SKM-1 treated with dmso at 0.1 percent for 144 hours (cell line): Measurements from ENCODE around the gene GLOD5.
"Not testable (repeated sequence)": the region's sequence is repeated elsewhere in the genome, so short reads cannot be mapped to it uniquely, and the experiment has no call there.

Experiments used
- DNase-seq: peaks from one replicate; lab custom pipeline; 2025; ENCODE audit not compliant: unreplicated experiment; lab: John Stamatoyannopoulos, UW

The GLOD5 gene

DNA sequence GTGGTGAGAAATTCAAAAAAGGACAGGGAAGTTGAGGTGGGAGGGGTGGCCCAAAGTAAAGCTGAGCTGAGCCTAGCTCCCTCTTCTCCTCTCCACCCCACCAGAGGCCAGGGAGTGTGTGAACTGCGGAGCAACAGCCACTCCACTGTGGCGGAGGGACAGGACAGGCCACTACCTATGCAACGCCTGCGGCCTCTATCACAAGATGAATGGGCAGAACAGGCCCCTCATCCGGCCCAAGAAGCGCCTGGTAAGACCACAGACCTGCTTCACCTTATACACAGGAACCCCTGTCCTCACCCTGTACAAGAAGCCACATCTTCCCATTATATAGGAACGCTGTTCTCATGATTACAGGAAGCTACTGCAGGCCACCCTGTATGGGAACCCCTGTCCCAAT is 30.7 kb downstream of the GLOD5 start:
- DNase-seq: no peak

- DNase-seq: no peak
These were observed 32.4 kb downstream of the GLOD5 start for GRCh38 chrX:48793935-48794334.

- DNase-seq: no peak
These were observed 32.9 kb downstream of the GLOD5 start for GRCh38 chrX:48794340-48794910.

DNA sequence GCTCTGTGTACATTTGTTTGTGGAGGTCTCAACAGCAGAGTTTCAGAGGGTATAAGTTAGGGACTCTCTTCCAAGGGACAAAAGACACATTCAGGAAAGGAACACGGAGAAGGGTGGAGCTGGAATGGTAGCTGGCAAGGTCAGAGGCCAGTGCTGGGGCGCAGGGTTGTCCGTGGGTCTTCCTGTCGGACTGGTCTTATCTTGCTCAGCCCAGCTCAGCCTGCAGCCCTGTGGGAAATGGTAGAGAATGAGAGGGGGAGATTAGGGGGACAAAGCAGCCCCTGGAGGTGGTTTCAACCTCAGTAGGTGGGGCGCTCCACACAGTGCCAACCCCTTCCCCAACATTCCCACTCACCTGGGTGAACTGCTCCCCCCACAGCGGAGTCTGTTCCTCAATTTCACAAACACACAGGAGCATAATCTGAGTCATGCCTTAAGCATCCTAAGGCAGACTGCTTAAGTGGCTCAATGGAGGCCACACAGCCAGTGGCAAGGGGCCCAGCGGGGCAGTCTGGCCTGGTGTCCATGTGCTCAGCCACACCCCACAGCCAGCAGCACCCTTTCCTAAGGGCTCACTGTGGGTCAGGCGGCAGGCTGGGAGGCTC is 33.5 kb downstream of the GLOD5 start:
- DNase-seq: no peak

DNA sequence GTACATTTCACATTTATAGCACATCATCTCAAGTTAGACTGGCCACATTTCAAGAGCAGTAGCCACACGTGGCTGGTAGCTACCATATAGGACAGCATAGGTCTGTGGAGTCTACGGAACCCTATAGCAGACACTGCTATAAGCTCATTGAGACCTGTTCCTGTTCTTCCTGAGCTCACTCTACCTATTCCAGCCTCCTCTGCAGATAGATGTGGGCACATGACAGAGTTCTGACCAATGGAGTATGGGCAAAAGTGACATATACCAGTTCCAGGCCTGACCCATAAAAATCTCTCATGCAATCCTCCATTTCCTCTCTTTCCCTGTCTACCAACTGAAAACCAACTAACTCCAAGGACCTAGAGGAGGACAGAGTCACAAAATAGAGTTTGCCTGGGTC is 36.8 kb downstream of the GLOD5 start:
- DNase-seq: no peak

DNA sequence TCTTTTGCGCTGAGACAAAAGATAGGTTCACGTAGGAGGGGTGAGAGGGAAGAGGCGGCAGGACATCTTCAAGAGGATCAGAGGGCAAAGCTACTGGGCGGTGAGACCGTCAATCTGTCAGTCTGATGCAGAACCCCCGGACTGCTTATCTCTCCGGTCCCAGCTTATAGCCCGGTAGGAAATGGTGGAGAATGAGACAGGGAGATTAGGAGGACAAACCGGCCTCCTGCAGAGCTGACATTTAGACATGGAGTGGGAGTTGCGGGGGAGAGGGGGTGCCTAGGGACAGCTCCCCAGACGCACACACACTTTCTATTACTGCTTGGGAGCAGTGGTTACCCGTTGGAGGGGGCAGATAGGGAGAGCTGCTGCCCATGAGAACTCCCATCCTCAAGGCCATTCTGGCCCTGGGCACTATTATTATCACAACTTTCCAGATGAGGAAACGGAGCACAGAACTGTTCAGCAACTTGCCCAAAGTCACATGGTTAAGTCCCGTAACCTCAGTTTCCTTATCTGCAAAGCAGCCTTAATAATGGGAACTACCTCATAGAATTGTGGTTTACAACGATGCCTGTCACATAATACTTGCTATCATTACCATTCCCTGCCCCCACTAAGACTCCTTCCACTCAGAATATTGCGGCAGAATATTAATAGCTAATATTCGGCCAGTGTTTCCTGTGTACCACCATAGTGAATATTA is 39.2 kb downstream of the GLOD5 start:
- peak; percentile 19 for DNase-seq

DNA sequence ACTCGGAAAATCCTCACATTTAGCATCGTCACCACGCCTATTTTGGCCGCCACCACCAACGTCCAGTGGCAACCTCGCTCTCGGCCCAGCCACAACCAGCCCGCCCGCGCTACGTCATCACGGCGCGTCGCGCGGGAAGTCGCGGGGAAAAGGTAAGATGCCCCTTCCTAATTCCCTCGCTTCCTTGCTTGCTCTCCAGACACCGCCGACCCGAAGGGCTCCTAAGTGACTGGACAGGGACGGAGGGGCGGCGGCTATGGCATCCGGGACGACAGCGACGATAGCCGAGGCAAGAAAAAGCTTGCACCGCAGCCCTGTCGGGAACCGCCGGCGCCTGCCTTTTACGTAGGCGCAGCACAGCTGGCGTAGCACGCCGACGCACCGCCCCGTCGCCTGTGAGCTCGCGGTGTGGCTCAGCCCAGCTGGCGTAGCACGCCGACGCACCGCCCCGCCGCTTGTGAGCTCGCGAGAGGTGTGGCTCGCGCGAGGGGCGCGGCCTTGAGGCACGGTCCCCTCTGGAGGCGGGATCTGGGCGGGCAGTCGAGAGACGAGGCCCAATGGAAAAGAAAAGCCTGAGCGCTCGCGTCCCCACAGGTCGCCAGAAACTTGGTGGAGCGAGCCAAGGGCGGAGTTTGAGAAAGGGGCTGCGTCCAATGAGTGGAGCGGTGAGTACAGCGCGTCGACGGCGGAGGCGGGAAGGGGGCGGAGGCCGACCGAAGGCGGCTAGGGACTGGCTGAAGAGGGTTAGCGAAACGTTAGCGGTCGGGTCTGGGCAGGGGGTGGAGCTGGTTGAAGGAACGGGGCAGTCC is 39.9 kb downstream of the GLOD5 start, which contains the start of gene HDAC6:
TSS of gene HDAC6 (plus strand) at position 788 of the 809 bp plus-strand sequence. CDS start 626 bp downstream, outside the sequence.
- peak; percentile 90 for DNase-seq

GRCh38 chrX:48802089-48802904 is 40.8 kb downstream of the GLOD5 start:
- peak; percentile 46 for DNase-seq

GRCh38 chrX:48802905-48803200 is 41.3 kb downstream of the GLOD5 start:
- no peak for DNase-seq

GRCh38 chrX:48806081-48806480 is 44.5 kb downstream of the GLOD5 start:
- no peak for DNase-seq

DNA sequence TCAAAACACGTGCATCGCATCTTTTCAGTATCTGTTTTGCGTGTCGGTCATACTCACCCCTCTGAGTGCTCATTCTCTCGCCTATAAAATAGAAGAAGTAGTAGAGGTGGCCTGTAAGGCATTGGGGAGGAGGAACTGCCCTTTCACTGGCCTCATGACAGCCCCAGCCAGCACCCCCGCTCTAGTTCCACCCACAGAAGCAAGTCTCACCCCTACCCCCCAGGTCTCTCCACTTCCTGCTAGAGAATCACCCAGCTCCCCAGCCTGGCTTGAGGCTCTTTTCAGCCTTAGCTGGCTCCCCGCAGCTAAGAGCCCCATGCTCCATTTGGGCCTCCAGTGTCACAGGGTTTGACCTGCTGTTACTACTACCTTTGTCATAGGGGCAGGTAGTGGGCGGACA is 52.1 kb downstream of the GLOD5 start:
- peak; percentile 41 for DNase-seq

DNA sequence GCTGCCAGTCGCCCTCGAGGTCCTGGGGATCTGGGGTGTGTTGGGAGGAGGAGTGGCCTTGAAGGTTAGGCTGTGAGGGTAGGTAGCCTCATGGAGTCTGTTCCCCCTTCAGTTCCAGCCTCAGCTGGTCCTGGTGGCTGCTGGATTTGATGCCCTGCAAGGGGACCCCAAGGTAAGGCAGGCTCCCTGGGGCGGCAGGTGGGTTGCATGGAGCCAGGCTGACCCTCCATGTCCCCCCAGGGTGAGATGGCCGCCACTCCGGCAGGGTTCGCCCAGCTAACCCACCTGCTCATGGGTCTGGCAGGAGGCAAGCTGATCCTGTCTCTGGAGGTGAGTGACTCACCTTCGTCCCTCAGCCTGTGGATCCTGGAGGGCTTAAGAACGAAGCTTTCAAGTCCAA is 53.2 kb downstream of the GLOD5 start:
- DNase-seq: no peak

- DNase-seq: no peak
These were observed 53.7 kb downstream of the GLOD5 start for GRCh38 chrX:48815266-48815665.

GRCh38 chrX:48816014-48816810 is 54.7 kb downstream of the GLOD5 start:
- no peak for DNase-seq

DNA sequence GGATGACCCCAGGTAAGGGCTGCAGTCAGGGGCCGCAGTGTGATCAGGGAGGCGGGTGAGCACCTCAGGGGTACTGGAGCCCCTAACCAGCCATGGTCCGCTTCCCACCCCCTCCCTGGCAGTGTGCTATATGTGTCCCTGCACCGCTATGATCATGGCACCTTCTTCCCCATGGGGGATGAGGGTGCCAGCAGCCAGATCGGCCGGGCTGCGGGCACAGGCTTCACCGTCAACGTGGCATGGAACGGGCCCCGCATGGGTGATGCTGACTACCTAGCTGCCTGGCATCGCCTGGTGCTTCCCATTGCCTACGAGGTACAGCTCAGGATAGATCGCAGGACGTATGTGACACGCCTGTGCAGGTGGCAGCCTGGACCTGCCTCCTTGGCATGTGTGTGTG is 56.6 kb downstream of the GLOD5 start:
- no peak for DNase-seq

DNA sequence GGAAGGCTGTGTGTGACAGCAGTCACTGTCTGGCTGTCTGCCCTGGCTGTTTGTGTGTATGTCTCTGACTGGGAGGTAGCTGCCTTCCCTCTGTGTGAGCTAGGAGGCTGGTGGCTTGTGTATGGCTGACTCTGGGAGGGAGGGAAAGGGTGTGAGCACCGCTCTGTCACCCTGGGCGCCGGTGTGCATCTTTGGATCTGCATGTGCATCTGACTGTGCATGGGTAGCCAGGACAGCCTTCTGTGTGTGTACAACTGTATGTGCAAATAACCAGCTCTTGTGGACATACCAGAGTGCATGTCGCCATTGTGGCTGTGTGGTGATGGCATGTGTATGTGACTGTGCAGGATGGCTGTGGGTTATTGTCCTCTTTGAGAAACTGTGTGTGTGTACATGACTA is 57.3 kb downstream of the GLOD5 start:
- no peak for DNase-seq

- not testable (repeated sequence) for DNase-seq
These were observed 57.8 kb downstream of the GLOD5 start for GRCh38 chrX:48819394-48819793.

DNA sequence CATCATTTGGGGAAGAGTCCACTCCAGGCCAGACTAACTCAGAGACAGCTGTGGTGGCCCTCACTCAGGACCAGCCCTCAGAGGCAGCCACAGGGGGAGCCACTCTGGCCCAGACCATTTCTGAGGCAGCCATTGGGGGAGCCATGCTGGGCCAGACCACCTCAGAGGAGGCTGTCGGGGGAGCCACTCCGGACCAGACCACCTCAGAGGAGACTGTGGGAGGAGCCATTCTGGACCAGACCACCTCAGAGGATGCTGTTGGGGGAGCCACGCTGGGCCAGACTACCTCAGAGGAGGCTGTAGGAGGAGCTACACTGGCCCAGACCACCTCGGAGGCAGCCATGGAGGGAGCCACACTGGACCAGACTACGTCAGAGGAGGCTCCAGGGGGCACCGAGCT is 61.5 kb downstream of the GLOD5 start:
- DNase-seq: no peak
